ACHN (cell line): ENCODE measurements around the gene MUCL3.
A peak's percentile ranks its signal among the peaks of the same experiment; 100 is the strongest.
"Not testable (repeated sequence)": the region's sequence is repeated elsewhere in the genome, so short reads cannot be mapped to it uniquely, and the experiment has no call there.

Experiments used
- DNase-seq: peaks from one replicate; pipeline ENCODE4 v3.0.0-alpha.2; 2015
- in situ Hi-C: cut with HindIII; loops from 2 replicates; pipeline ENCODE4 v1.10.0; 2017; ENCODE audit warnings: low sequenced_read_pairs, low pct_ligation_motif_present, low pct_unique_long_range_greater_than_20kb

The MUCL3 gene

GRCh38 chr6:30907758-30908591, 32.8 kb upstream of the MUCL3 start, which contains the start of gene GTF2H4:
Gene GTF2H4, plus strand, starts transcription at chr6:30908207.
- DNase-seq, result peak; percentile 98
- in situ Hi-C loops, result no loop called here

GRCh38 chr6:30908700-30909099, 32.1 kb upstream of the MUCL3 start:
- no peak for DNase-seq
- in situ Hi-C loops, result no loop called here

GRCh38 chr6:30910473-30910872, 30.3 kb upstream of the MUCL3 start:
- in situ Hi-C loops, result not testable (repeated sequence)

DNA sequence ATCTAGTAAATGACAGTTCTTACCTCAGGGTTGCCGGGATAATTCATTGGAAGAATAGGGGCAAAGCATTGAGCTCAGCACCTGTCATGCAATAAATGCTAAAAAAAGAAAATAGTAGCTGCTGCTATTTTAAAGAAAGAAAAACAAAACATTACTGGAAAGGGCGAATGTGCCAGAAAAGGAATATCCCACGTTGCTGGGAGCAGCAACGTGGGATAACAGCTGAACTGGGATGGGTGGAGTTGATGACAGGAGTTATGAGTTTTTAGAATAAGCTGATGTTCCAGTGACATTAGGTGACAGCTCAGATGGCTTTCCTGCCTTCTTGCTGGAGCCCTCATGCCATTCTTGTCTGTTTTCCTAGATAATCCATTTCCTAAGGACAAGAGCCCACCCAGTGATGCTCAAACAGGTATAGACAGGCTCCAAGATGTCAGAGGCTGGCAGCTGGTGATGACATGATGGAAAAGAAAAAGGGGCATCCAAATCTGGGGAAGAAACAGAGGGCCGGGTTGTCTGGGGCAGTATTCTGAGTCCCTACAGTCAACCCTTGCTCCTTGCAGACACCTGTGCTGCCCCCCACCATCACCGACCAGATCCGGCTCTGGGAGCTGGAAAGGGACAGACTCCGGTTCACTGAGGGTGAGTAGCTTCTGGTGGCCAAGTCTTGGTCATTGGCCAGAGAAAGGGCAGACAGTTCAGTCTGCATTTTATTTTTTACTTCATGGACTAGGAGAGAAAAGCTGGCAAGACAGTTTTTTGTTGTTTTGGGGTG, 27.8 kb upstream of the MUCL3 start:
- in situ Hi-C loops, result no loop called here
- no peak for DNase-seq

More at GRCh38 chr6:30910473-30910872, 30.3 kb upstream of the MUCL3 start:
- not testable (repeated sequence) for DNase-seq

GRCh38 chr6:30913721-30914075, 27.1 kb upstream of the MUCL3 start:
- DNase-seq, result no peak
- in situ Hi-C loops, result no loop called here

DNA sequence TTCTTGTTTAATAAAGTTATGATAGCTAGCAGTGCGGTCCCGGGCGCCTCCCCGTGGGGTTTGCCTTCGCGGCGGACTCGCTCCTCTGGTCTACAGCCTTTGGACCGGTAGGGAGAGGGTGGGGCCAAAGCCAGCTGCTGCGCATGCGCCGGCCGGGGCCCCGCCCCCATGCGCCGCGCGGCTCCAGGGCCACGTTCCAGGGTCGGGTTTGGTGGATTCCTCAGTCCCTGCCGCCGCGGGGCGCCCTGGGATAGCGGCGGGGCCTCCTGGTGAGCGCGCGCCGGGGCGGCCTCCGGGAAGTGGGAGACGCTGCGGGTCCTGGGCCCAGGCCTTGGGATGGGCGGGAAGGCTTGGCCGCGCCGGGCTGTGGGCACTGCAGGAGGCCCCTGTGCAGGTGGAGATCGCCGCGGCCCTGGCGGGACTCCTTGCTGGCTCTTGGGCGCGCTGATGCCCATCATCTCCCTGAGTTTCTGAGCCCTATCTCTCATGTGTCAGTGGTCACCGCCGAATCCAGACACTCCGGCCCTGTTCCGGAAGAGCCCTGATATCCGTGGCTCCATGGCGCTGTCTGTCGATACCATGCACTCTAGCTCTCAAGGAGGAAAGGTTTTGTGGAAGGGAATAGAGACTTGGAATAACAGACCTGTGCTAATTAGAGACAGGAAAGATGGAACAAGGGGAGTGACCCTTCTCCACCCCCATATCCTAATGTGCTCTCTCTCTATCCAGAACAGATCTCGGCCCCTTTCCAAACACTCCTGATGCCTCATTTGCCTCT, 26.5 kb upstream of the MUCL3 start, which contains the start of gene VARS2:
VARS2 (plus strand) TSS at position 163 of the 778 bp plus-strand sequence; CDS start at position 762, 599 bp downstream.
- DNase-seq, result peak; percentile 87
- in situ Hi-C loops, result no loop called here

DNA sequence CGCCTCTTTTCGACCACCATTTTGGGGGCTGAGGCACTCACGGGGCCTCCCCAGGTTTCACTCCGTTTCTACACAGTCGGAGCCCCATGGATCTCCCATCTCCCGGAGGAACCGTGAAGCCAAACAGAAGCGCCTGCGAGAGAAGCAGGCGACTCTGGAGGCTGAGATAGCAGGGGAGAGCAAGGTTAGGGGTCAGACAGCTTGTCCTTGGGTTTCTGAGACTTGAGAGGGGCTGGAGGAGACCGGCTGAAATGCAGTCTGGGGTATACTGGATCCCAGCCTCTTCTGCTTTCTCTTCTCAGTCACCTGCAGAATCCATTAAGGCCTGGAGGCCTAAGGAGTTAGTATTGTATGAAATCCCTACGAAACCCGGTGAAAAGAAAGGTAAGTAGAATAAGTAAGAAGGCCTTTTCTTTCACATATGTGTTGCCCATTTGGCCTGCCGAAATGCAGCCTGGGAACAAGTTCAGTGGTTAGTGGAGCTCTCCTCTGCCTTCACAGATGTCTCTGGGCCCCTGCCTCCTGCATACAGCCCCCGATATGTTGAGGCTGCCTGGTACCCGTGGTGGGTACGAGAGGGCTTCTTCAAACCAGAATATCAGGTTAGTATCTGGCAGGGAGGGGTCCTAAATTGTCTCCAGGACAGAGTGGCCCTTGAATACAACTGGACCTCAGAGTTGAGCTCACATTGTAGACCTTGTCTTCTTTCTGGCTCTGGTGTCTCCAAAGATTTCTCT, 25.8 kb upstream of the MUCL3 start:
- DNase-seq, result no peak
- in situ Hi-C loops, result no loop called here

GRCh38 chr6:30915591-30915946, 25.2 kb upstream of the MUCL3 start:
- peak; percentile 76 for DNase-seq
- in situ Hi-C loops, result no loop called here

GRCh38 chr6:30917041-30917440, 23.7 kb upstream of the MUCL3 start:
- in situ Hi-C loops, result no loop called here
- DNase-seq, result no peak

- in situ Hi-C loops, result no loop called here
Measured at GRCh38 chr6:30917487-30917886, 23.3 kb upstream of the MUCL3 start.

DNA sequence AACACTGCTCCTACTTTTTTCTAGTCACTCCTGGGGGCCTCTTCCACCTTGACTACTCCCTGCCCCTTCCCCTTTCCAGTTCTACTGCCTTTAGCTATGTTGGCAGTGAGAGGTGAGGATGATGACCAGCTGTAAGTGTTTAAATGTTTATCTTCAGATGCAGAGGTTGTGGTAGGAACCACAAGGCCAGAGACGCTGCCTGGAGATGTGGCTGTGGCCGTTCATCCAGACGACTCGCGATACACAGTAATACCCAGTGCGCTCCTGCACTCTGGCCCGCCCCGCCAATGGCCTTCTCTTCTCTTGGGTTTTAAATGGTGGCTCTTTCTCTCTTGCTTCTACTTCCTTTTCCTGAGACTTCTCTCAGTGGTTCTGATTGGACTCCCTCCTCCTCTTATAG, 22.1 kb upstream of the MUCL3 start:
- DNase-seq, result no peak
- in situ Hi-C loops, result no loop called here

More at GRCh38 chr6:30917487-30917886, 23.3 kb upstream of the MUCL3 start:
- no peak for DNase-seq

DNA sequence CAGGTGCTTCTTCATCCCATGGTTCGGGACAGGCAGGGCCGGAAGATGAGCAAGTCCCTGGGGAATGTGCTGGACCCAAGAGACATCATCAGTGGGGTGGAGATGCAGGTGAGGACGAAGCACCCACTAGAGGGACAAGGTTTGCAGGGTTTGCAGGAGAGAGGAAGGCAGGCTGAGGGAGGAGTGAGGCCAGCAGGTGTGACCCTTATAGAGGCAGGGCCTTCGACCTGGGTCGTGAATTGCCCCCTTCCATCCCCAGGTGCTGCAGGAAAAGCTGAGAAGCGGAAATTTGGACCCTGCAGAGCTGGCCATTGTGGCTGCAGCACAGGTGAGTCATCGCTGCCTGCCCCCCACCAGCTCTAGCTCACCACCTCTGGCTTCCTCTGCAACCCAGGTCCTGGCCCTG, 18.3 kb upstream of the MUCL3 start:
- in situ Hi-C loops, result no loop called here
- DNase-seq, result no peak

- in situ Hi-C loops, DNase-seq: not testable (repeated sequence)
Measured at GRCh38 chr6:30924040-30924627, 16.6 kb upstream of the MUCL3 start.

DNA sequence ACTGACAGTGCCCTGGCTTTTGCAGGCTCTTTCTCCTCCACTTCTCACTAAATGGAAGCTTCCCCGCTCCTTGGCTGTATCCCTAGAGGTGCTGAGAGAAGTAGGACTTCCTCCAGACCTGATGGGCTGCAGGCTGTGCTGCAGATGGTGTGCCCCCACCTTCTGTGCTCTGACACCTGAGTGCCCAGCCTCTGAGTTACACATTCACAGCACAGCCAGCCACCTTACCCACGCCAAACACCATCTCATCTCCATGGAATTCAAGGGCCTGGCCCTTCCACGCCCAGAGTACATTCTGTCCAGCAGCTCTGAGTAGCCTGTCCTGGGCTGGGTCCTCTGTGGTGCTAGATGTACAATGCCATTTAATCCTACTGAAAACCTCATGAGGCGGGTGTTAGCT, 14.1 kb upstream of the MUCL3 start:
- peak; percentile 79 for DNase-seq
- in situ Hi-C loops, result no loop called here

DNA sequence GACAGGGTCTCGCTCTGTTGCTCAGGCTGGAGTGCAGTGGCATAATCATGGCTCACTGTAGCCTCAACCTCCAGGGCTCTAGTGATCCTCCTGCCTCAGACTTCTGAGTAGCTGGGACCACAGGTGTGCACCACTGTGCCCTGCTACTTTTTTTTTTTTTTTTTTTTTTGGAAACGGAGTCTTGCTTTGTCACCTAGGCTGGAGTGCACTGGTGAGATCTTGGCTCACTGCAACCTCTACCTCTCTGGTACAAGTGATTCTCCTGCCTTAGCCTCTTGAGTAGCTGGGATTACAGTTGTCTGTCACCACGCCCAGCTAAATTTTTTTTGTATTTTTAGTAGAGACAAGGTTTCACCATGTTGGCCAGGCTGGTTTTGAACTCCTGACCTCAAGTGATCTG, 13.7 kb upstream of the MUCL3 start:
- DNase-seq, in situ Hi-C loops: not testable (repeated sequence)

DNA sequence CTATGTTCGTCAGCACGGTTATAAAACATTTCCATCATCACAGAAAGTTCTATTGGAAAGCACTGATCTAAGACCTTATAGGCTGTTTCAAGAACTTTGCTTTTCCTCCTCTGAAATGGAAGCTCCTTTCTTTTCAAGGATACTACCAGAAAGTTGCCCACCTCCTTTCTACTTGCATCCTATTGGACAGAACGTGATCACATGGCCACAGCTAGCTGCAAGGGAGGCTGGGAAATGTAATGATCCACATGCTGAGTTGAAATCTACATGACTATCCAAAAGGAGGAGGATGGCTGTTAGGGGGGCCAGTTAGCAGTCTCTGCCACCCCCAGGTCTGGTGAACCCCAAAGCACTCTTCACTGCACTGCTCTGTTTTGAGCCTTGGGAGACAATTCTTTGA, 12.1 kb upstream of the MUCL3 start:
- in situ Hi-C loops, result no loop called here
- no peak for DNase-seq

- no peak for DNase-seq
- in situ Hi-C loops, result no loop called here
Measured at GRCh38 chr6:30930506-30930905, 10.3 kb upstream of the MUCL3 start.

- no peak for DNase-seq
- in situ Hi-C loops, result no loop called here
Measured at GRCh38 chr6:30931272-30931671, 9.5 kb upstream of the MUCL3 start.
